WTC11 (cell line): ENCODE data around the gene RAN.

ENCODE experiments used
- ATF3 ChIP-seq: sonication (generic); formaldehyde crosslinking; conservative IDR thresholded peaks from 2 replicates; pipeline ENCODE4 v1.8.1; 2022; ENCODE audit warnings: mild to moderate bottlenecking, missing genetic modification reagents
- CTCF ChIP-seq: fragments of 200-600 bp; IDR thresholded peaks from 2 replicates; pipeline ENCODE4 v1.8.0; 2022; ENCODE audit warnings: antibody characterized with exemption
- ETV6 ChIP-seq: sonication (generic); formaldehyde crosslinking; IDR thresholded peaks from 2 replicates; pipeline ENCODE4 v1.8.1; 2022; ENCODE audit warnings: mild to moderate bottlenecking, missing genetic modification reagents
- ZNF512 ChIP-seq: sonication (generic); formaldehyde crosslinking; IDR thresholded peaks from 2 replicates; pipeline ENCODE4 v1.8.1; 2022; ENCODE audit warnings: missing genetic modification reagents, borderline replicate concordance
- ZSCAN18 ChIP-seq: fragments of 250-450 bp; sonication (Bioruptor Pico); IDR thresholded peaks from 2 replicates; pipeline ENCODE4 v2.1.2; 2022; ENCODE audit warnings: mild to moderate bottlenecking, moderate library complexity

- TF ChIP-seq ETV6 (no peak), ZNF512 (CRISPR knock-in tag) (no peak), ATF3 (CRISPR knock-in tag) (no peak), CTCF (no peak), ZSCAN18 (no peak)
Measured at GRCh38 chr12:130922511-130922953, 50.7 kb downstream of the RAN start.
